Transverse colon (tissue), 4 donors: ENCODE data around the gene HIVEP2. TPM values are rescaled to one million over a fixed set of nuclear protein-coding genes. Genes with fewer than 3 reads are reported as not detected.

Source experiments
- DNase-seq: peaks from one replicate; pipeline ENCODE4 v3.0.0-alpha.2; 2019
- H3K27ac ChIP-seq, 4 donors: fragments of 200-600 bp; sonication (generic); 2 replicates each; pipeline ENCODE4 v1.5.1; 2016 to 2018; ENCODE audit warnings: inconsistent platforms in 4 of 4
- H3K27me3 ChIP-seq: fragments of 200-600 bp; sonication (generic); 2 replicates; pipeline ENCODE4 v1.5.1; 2017; ENCODE audit warnings: inconsistent platforms
- H3K36me3 ChIP-seq, 4 donors: fragments of 200-600 bp; sonication (generic); 2 replicates each; pipeline ENCODE4 v1.5.1; 2017 to 2019; ENCODE audit warnings: inconsistent platforms in 4 of 4
- H3K4me1 ChIP-seq, 4 donors: fragments of 200-600 bp; sonication (generic); 2 replicates each; pipeline ENCODE4 v1.5.1; 2017 to 2020; ENCODE audit warnings: inconsistent platforms in 4 of 4
- H3K4me3 ChIP-seq, 4 donors: fragments of 200-600 bp; sonication (generic); 1 replicate in 1 of 4; 2 replicates in 3 of 4; pipeline versions ENCODE4 v1.5.1 to v1.6.1; 2017 to 2019; ENCODE audit warnings: inconsistent platforms in 4 of 4
- H3K9me3 ChIP-seq, 2 donors: fragments of 200-600 bp; sonication (generic); 2 replicates each; pipeline ENCODE4 v1.5.1; 2017 to 2019; ENCODE audit warnings: inconsistent platforms in 2 of 2
- EP300 ChIP-seq: sonication (generic); formaldehyde crosslinking; IDR thresholded peaks from one replicate; pipeline ENCODE4 v1.6.1; 2017; ENCODE audit warnings: antibody characterized with exemption, low read depth
- POLR2A ChIP-seq: fragments of 450-650 bp; IDR thresholded peaks from one replicate; pipeline ENCODE4 v1.6.1; 2016; ENCODE audit warnings: antibody characterized with exemption, mild to moderate bottlenecking, moderate library complexity
- POLR2AphosphoS5 ChIP-seq, 3 donors: sonication (generic); formaldehyde crosslinking; IDR thresholded peaks; one replicate each; pipeline ENCODE4 v1.6.1; 2016; ENCODE audit warnings: antibody characterized with exemption in 3 of 3
- WGBS, 2 donors: methylation state at CpG; one replicate each; pipeline ENCODE4 v1.1.5; 2018; ENCODE audit warnings: low coverage in 1 of 2; 5-methylcytosine and 5-hydroxymethylcytosine counted together
- in situ Hi-C, 4 donors: fragments of 200-750 bp; cut with MboI; loops; one replicate each; pipeline versions ENCODE4 v1.15.0 to v1.15.1; 2017; ENCODE audit warnings: low sequenced_read_pairs in 3 of 4, low pct_ligation_motif_present in 1 of 4, low pct_unique_long_range_greater_than_20kb in 1 of 4
- intact Hi-C: fragments of 100-400 bp; cut with DNase I; formaldehyde crosslinking; loops from one replicate; pipeline ENCODE4 v1.15.1; 2023; ENCODE audit warnings: low total_unique reads
- total RNA-seq, 4 donors: library from RNA; depleted of rRNA; stranded (reverse); fragments of >200 nt; gene quantifications; one replicate each; pipeline ENCODE4 v1.1.0, GENCODE V29; 2016
- TF ChIP-seq, protein P1 (sequence below), 5 experiments: fragments of 200-600 bp in 3 of 5; fragments of 450-650 bp in 2 of 5; sonication (generic) in 3 of 5; IDR thresholded peaks; 1 replicate in 2 of 5; 2 replicates in 3 of 5; pipeline ENCODE4 v1.5.1; 2016 to 2017; ENCODE audit warnings: antibody characterized with exemption in 5 of 5, inconsistent platforms in 3 of 5, mild to moderate bottlenecking in 2 of 5, moderate library complexity in 1 of 5

HIVEP2 gene
- total RNA-seq, 4 donors from 2014 or later, result 10.0 to 22.5 (median 13.7) TPM

DNA sequence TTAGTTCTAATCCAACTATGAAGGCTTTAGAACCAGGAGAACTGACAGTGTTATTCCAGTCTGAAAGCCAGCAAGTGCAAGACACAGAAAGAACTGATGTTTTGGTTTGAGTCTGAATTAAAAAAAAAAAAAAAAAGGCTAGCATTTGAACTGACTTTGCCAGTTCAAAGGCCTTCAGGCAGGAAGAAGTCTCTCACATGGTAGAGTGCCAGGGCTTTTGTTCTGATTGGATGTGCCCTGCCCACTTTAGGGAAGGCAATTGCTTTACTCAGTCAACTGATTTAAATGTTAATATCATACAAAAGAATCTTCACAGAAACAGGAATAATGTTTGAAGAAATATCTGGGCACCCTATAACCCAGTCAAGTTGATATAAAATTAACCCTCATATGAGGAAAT, 212.2 kb downstream of the HIVEP2 start:
- intact Hi-C loops, result no loop called here
- Histone ChIP-seq H3K36me3 (no peaks in the 10 kb centered on the region), H3K4me3 (no peak overlapping the region), H3K4me1 (peaks cover 0 to 16% (median 10%) of the 10 kb centered on the region in 4 donors), H3K27me3 (no peaks in the 10 kb centered on the region), H3K9me3 (no peaks in the 10 kb centered on the region), H3K27ac (no peak overlapping the region)
- TF ChIP-seq EP300 (no peak), POLR2AphosphoS5 (IDR thresholded peaks at IDR 0.05) (no peak), POLR2A (no peak)
- TF ChIP-seq, protein P1, sequence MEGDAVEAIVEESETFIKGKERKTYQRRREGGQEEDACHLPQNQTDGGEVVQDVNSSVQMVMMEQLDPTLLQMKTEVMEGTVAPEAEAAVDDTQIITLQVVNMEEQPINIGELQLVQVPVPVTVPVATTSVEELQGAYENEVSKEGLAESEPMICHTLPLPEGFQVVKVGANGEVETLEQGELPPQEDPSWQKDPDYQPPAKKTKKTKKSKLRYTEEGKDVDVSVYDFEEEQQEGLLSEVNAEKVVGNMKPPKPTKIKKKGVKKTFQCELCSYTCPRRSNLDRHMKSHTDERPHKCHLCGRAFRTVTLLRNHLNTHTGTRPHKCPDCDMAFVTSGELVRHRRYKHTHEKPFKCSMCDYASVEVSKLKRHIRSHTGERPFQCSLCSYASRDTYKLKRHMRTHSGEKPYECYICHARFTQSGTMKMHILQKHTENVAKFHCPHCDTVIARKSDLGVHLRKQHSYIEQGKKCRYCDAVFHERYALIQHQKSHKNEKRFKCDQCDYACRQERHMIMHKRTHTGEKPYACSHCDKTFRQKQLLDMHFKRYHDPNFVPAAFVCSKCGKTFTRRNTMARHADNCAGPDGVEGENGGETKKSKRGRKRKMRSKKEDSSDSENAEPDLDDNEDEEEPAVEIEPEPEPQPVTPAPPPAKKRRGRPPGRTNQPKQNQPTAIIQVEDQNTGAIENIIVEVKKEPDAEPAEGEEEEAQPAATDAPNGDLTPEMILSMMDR (IDR thresholded peaks at IDR 0.05), result no peak
- in situ Hi-C loops, result no loop called here
- DNase-seq, result no peak

DNA sequence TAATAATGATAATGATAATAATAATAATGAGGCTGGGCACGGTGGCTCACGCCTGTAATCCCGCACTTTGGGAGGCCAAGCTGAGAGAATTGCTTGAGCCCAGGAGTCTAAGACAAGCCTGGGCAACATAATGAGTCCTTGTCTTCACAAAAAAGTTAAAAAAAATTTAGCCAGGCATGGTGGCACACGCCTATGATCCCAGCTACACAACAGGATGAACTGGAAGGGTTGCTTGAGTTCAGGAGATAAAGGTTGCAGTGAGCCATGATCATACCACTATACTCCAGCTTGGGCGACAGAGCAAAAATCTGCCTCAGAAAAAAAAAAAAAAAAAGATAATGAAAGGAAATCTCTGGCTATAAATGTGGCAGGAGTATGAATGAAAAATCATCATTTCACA, 213.4 kb downstream of the HIVEP2 start:
- TF ChIP-seq, protein P1 (IDR thresholded peaks at IDR 0.05), result no peak
- Histone ChIP-seq H3K27ac (no peak overlapping the region), H3K4me1 (peaks cover 0 to 16% (median 10%) of the 10 kb centered on the region in 4 donors), H3K36me3 (no peaks in the 10 kb centered on the region), H3K4me3 (no peak overlapping the region), H3K9me3 (no peaks in the 10 kb centered on the region), H3K27me3 (no peaks in the 10 kb centered on the region)
- intact Hi-C loops (no loop called here), in situ Hi-C loops (no loop called here)
- DNase-seq, result no peak
- WGBS, 2 donors, result 83 to 94% methylated on average over 2 to 5 of the region's 5 CpGs

DNA sequence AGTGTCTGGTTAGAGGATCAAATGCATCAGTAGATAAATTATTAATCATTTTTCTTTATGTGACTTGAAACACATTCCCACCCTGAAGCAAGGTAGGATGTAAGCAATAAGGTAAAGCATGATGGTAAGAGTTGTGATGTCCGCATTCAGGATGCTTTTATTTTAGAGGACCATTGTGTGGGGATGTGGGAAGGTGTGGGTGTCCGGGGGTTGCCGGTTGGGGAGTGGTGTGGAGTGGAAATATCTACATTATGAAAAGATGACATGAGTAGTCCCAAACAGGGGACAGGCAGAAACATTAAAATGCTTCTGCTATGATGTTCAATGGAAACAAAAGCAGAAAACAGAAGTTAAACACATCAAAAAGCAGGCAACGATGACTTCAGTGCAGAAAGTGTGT, 215.4 kb downstream of the HIVEP2 start:
- TF ChIP-seq POLR2A, result no peak
- Histone ChIP-seq H3K4me1 (peaks cover 0 to 16% (median 10%) of the 10 kb centered on the region in 4 donors), H3K27me3 (no peaks in the 10 kb centered on the region), H3K36me3 (no peaks in the 10 kb centered on the region), H3K27ac (no peak overlapping the region), H3K4me3 (no peak overlapping the region), H3K9me3 (no peaks in the 10 kb centered on the region)
- 52 to 62% methylated on average over 4 of the region's 4 CpGs for WGBS, 2 donors
- in situ Hi-C loops, result no loop called here
- no peak for DNase-seq
- intact Hi-C loops, result no loop called here

DNA sequence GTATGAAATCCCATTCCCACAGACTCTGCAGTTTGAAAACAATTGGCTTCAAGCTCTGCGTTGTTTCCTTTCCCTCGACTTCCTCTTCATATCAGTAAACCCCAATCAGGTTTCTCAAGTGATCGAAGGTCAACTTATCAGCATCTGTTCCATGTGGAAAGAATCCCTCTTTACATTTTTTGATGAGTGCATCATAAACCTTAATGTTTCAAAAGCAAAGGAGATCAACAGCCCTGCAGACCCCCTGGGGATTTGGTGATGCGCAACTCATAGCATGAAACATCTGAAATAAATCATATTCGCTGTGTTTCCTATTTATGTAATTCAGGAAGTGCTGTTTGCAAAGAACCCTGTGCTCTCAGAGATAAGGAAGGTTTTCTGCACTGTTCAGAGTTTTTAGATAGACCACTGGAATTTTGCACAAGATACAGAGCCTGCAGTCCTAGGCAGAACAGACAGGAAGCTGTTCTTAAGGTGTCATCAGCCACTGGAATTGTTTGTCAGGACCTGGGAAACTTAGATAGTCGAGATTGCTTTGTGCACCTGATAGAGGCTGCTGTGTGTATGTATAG, 216.0 kb downstream of the HIVEP2 start:
- WGBS, 2 donors, result 32 to 40% methylated on average over 4 to 6 of the region's 6 CpGs
- intact Hi-C loops, result no loop called here
- Histone ChIP-seq H3K9me3 (no peaks in the 10 kb centered on the region), H3K36me3 (no peaks in the 10 kb centered on the region), H3K27ac (peak overlapping the region in 3 of 4 donors; percentile 13 to 44 (median 43)), H3K4me1 (peaks cover 0 to 16% (median 10%) of the 10 kb centered on the region in 4 donors), H3K27me3 (no peaks in the 10 kb centered on the region), H3K4me3 (no peak overlapping the region)
- in situ Hi-C loops, result no loop called here
- TF ChIP-seq POLR2A (no peak), EP300 (no peak), POLR2AphosphoS5 (IDR thresholded peaks at IDR 0.05) (no peak)
- TF ChIP-seq, protein P1 (IDR thresholded peaks at IDR 0.05), result no peak
- no peak for DNase-seq

DNA sequence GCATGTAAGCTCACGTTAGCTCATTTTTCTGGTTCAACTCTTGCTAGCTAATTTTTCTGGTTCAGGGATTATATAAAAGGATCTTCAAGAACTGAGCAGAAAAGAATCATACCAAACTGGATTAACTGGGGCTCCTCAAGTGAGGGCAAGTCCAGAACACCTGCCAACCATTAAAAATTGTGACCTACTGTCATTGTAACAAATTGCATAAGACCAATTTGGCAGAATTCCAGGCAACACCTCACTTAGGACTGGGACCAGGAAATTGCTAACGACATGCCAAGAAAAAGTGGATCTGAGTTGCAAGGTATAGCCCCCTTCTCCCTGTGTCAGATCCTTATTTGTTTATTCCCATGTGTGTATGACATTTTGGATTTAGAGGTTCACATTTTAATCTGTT, 216.6 kb downstream of the HIVEP2 start:
- DNase-seq, result peak; percentile 11
- 33 to 51% methylated on average over 2 of the region's 2 CpGs for WGBS, 2 donors
- Histone ChIP-seq H3K4me3 (no peak overlapping the region), H3K27me3 (no peaks in the 10 kb centered on the region), H3K36me3 (no peaks in the 10 kb centered on the region), H3K9me3 (no peaks in the 10 kb centered on the region), H3K27ac (peak overlapping the region in 3 of 4 donors; percentile 13 to 44 (median 43)), H3K4me1 (peaks cover 0 to 16% (median 10%) of the 10 kb centered on the region in 4 donors)
- TF ChIP-seq, protein P1 (IDR thresholded peaks at IDR 0.05), result no peak
- TF ChIP-seq POLR2AphosphoS5 (IDR thresholded peaks at IDR 0.05) (no peak), EP300 (no peak), POLR2A (no peak)
- intact Hi-C loops (no loop called here), in situ Hi-C loops (no loop called here)
